Skeletal muscle tissue (tissue), 4 donors: ENCODE data around the gene NINJ2. TPM values are rescaled to one million over a fixed set of nuclear protein-coding genes. Genes with fewer than 3 reads are reported as not detected.
"Not testable (repeated sequence)": the region's sequence is repeated elsewhere in the genome, so short reads cannot be mapped to it uniquely, and the experiment has no call there.

ENCODE experiments used
- H3K27ac ChIP-seq: one replicate; pipeline ENCODE4 v1.7.0; 2013; ENCODE audit warnings: mild to moderate bottlenecking, low read depth, low read length, inconsistent platforms
- H3K27me3 ChIP-seq, 3 donors: one replicate each; pipeline ENCODE4 v1.7.0; 2013; ENCODE audit warnings: low read length in 3 of 3; ENCODE audit not compliant: control insufficient read depth in 3 of 3, insufficient read depth in 3 of 3
- H3K36me3 ChIP-seq, 3 donors: one replicate each; pipeline ENCODE4 v1.7.0; 2013; ENCODE audit warnings: low read length in 3 of 3; ENCODE audit not compliant: control insufficient read depth in 3 of 3, insufficient read depth in 3 of 3
- H3K4me1 ChIP-seq, 3 donors: one replicate each; pipeline ENCODE4 v1.7.0; 2013; ENCODE audit warnings: low read length in 3 of 3, mild to moderate bottlenecking in 3 of 3; ENCODE audit not compliant: control insufficient read depth in 3 of 3, insufficient read depth in 3 of 3
- H3K4me3 ChIP-seq, 3 donors: one replicate each; pipeline ENCODE4 v1.7.0; 2013; ENCODE audit warnings: low read length in 3 of 3
- H3K9ac ChIP-seq, 3 donors: one replicate each; pipeline ENCODE4 v1.7.0; 2013; ENCODE audit warnings: low read length in 3 of 3, mild to moderate bottlenecking in 3 of 3, moderate library complexity in 2 of 3, low read depth in 1 of 3
- H3K9me3 ChIP-seq, 3 donors: one replicate each; pipeline ENCODE4 v1.7.0; 2013; ENCODE audit warnings: low read length in 3 of 3; ENCODE audit not compliant: control insufficient read depth in 3 of 3
- total RNA-seq: library from RNA; depleted of rRNA; stranded (reverse); fragments of >200 nt; gene quantifications from one replicate; pipeline ENCODE4 v1.2.3, GENCODE V29; 2014
- donor health status: Osteomylitis.

Gene NINJ2
- total RNA-seq, 1 donor from 2014 or later = 2.6 TPM

GRCh38 chr12:643475-644302 is 19.6 kb downstream of the NINJ2 start:
- Histone ChIP-seq H3K36me3 (no peaks in the 10 kb centered on the region), H3K4me1 (peaks cover 56 to 62% (median 56%) of the 10 kb centered on the region in 3 donors), H3K27me3 (no peaks in the 10 kb centered on the region), H3K9ac (peak overlapping the region; percentile 81 to 95 (median 92)), H3K9me3 (no peaks in the 10 kb centered on the region), H3K4me3 (peak overlapping the region; percentile 76 to 84 (median 80)), H3K27ac (peak overlapping the region; percentile 96)

GRCh38 chr12:642633-643474 is 20.4 kb downstream of the NINJ2 start:
- Histone ChIP-seq H3K4me1 (peaks cover 57 to 65% (median 58%) of the 10 kb centered on the region in 3 donors), H3K9ac (peak overlapping the region; percentile 81 to 95 (median 92)), H3K27ac (peak overlapping the region; percentile 96), H3K36me3 (no peaks in the 10 kb centered on the region), H3K27me3 (no peaks in the 10 kb centered on the region), H3K4me3 (peak overlapping the region; percentile 76 to 84 (median 80)), H3K9me3 (no peaks in the 10 kb centered on the region)

DNA sequence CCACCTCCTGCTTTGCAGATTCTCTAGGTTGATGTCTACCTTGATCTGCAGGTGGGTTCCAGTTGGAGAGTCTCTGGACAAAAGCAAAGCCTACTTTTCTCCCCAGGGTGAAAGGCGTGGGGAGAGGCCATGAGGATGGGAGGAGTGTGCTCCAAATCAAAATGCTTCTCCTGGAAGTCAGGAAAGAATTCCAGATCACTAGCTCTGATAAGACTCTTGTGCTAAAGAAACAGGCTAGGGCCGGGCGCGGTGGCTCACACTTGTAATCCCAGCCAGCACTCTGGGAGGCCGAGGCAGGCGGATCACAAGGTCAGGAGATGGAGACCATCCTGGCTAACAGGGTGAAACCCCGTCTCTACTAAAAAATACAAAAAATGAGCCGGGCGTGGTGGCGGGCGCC is 21.9 kb downstream of the NINJ2 start:
- peak overlapping the region; percentile 96 for H3K27ac ChIP-seq
- H3K4me3 ChIP-seq, H3K27me3 ChIP-seq, H3K9me3 ChIP-seq, H3K36me3 ChIP-seq, H3K9ac ChIP-seq: not testable (repeated sequence)
- peaks cover 48 to 56% (median 51%) of the 10 kb centered on the region in 3 donors for H3K4me1 ChIP-seq

GRCh38 chr12:640773-641172 is 22.5 kb downstream of the NINJ2 start:
- no peaks in the 10 kb centered on the region for H3K27me3 ChIP-seq
- H3K4me1 ChIP-seq = peaks cover 42 to 50% (median 45%) of the 10 kb centered on the region in 3 donors
- H3K36me3 ChIP-seq = no peaks in the 10 kb centered on the region
- no peaks in the 10 kb centered on the region for H3K9me3 ChIP-seq
- peak overlapping the region; percentile 84 for H3K27ac ChIP-seq
- peak overlapping the region in 1 of 3 donors; percentile 25 for H3K9ac ChIP-seq
- H3K4me3 ChIP-seq = no peak overlapping the region

- Histone ChIP-seq H3K27ac (peak overlapping the region; percentile 84), H3K4me3 (no peak overlapping the region), H3K36me3 (no peaks in the 10 kb centered on the region), H3K9me3 (no peaks in the 10 kb centered on the region), H3K27me3 (no peaks in the 10 kb centered on the region), H3K9ac (peak overlapping the region in 1 of 3 donors; percentile 19), H3K4me1 (peaks cover 35 to 42% (median 38%) of the 10 kb centered on the region in 3 donors)
Observed at GRCh38 chr12:639988-640387, 23.3 kb downstream of the NINJ2 start.

DNA sequence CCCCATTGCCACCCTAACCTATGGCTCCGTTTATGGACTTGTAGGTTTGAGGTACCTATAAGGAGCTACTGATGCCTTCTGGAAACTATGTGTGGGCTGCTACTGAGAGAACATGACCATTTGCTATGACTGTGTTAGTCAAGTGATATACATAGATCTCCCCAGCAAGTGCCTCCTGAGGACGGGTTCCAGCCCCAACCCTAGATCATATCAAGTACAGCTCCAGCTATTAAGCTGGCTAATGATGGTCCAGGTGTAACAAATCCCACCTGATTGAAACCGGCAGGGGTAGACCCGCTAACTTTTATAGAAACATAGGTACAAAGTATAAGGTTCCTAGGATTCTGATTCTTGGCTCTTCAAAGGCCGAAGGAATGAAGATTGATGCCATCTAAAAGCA is 23.7 kb downstream of the NINJ2 start:
- H3K4me3 ChIP-seq = no peak overlapping the region
- H3K27ac ChIP-seq = peak overlapping the region; percentile 84
- no peaks in the 10 kb centered on the region for H3K27me3 ChIP-seq
- H3K4me1 ChIP-seq = peaks cover 32 to 40% (median 34%) of the 10 kb centered on the region in 3 donors
- peak overlapping the region in 1 of 3 donors; percentile 19 for H3K9ac ChIP-seq
- no peaks in the 10 kb centered on the region for H3K36me3 ChIP-seq
- H3K9me3 ChIP-seq = no peaks in the 10 kb centered on the region

DNA sequence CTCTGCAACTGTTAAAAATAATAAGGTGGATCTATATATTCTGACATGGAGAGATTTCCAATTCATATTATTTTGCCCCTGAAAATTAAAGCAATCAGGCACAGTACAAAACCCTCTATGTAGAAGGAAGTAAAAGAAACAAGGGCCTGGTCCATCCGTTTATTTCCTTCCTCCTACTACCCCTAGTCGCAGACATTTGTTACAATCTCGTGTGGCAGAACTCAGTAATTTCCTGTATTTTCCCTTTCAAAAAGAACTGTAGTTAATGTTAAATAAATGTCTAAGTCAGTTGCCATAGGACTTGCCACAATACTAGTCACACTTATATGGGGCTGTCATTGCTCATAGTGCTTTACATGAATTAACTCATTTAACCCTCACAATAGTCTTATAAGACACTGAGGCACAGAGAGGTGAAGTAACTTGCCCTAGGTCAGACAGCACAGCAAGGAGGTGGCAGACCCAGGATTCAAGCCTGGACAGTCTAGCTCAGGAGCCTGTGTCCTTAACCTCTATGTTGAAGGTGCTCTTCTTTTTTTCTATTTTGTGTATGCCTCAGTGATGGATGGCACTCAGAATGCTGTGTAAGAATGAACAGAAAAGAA is 24.2 kb downstream of the NINJ2 start:
- Histone ChIP-seq H3K27ac (peak overlapping the region; percentile 84), H3K4me1 (peaks cover 29 to 41% (median 31%) of the 10 kb centered on the region in 3 donors), H3K9ac (peak overlapping the region in 1 of 3 donors; percentile 19)

DNA sequence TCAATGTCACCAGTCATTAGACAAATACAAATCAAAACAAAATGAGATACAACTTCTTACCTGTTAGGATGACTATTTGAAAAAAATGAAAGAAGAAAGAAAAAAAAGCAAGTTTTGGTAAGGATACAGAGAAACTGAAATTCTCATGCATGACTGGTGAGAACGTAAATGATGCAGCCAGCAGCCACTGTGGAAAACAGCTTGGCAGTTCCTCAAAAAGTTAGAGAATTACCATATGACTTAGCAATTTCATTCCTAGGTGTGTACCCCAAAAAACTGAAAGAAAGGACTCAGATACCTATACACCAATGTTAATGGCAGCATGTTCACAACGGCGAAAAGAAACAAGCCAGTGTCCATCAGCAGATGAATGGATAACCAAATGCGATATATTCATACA is 26.6 kb downstream of the NINJ2 start:
- Histone ChIP-seq H3K36me3 (no peaks in the 10 kb centered on the region), H3K9me3 (no peaks in the 10 kb centered on the region), H3K27me3 (no peaks in the 10 kb centered on the region), H3K27ac (no peak overlapping the region), H3K9ac (no peak overlapping the region), H3K4me3 (no peak overlapping the region), H3K4me1 (peaks cover 35 to 49% (median 41%) of the 10 kb centered on the region in 3 donors)

More for the DNA sequence above, 24.2 kb downstream of the NINJ2 start:
- Histone ChIP-seq H3K36me3 (no peaks in the 10 kb centered on the region), H3K4me3 (no peak overlapping the region), H3K27me3 (no peaks in the 10 kb centered on the region), H3K9me3 (no peaks in the 10 kb centered on the region)

GRCh38 chr12:633731-634130 is 29.5 kb downstream of the NINJ2 start:
- peak overlapping the region in 1 of 3 donors; percentile 25 for H3K9ac ChIP-seq
- peaks cover 28 to 38% (median 29%) of the 10 kb centered on the region in 3 donors for H3K4me1 ChIP-seq
- no peaks in the 10 kb centered on the region for H3K27me3 ChIP-seq
- H3K4me3 ChIP-seq = no peak overlapping the region
- H3K9me3 ChIP-seq = no peaks in the 10 kb centered on the region
- H3K27ac ChIP-seq = peak overlapping the region; percentile 86
- H3K36me3 ChIP-seq = no peaks in the 10 kb centered on the region
